SU-DHL-6 (cell line): ENCODE results near the gene VTI1A.
"Not testable (repeated sequence)": the region's sequence is repeated elsewhere in the genome, so short reads cannot be mapped to it uniquely, and the experiment has no call there.

Source experiments
- H2AFZ ChIP-seq: fragments of 200-600 bp; sonication (generic); 2 replicates; pipeline ENCODE4 v1.6.1; 2014; ENCODE audit warnings: low read depth, mild to moderate bottlenecking, moderate library complexity, mixed read lengths, antibody characterized with exemption, low read length; ENCODE audit not compliant: severe bottlenecking
- H3F3A ChIP-seq: fragments of 200-600 bp; shearing (Covaris generic); 2 replicates; pipeline ENCODE4 v1.6.0; 2016; ENCODE audit warnings: antibody characterized with exemption, mild to moderate bottlenecking; ENCODE audit not compliant: insufficient read depth
- H3K27ac ChIP-seq: fragments of 200-600 bp; sonication (generic); 2 replicates; pipeline ENCODE4 v1.5.1; 2016; ENCODE audit warnings: low read depth, mild to moderate bottlenecking, low read length, moderate library complexity, mixed read lengths
- H3K27me3 ChIP-seq: fragments of 200-600 bp; sonication (generic), shearing (Covaris generic); 2 replicates; pipeline ENCODE4 v1.6.0; 2014; ENCODE audit warnings: mild to moderate bottlenecking, low read length
- H3K36me3 ChIP-seq: fragments of 200-600 bp; sonication (generic); 2 replicates; pipeline ENCODE4 v1.6.1; 2014; ENCODE audit warnings: mild to moderate bottlenecking, low read length, mixed read lengths
- H3K4me2 ChIP-seq: fragments of 300-600, 200-600 bp; shearing (Covaris generic), sonication (generic); 2 replicates; pipeline ENCODE4 v1.6.0; 2014; ENCODE audit warnings: low read length, low read depth, mild to moderate bottlenecking; ENCODE audit not compliant: poor library complexity, severe bottlenecking
- H3K4me3 ChIP-seq: fragments of 200-600 bp; sonication (generic); 2 replicates; pipeline ENCODE4 v1.5.1; 2014; ENCODE audit warnings: antibody characterized with exemption, low read length, mild to moderate bottlenecking, mixed read lengths; ENCODE audit not compliant: insufficient read depth, poor library complexity, severe bottlenecking
- H3K79me2 ChIP-seq: fragments of 200-600 bp; sonication (generic); 2 replicates; pipeline ENCODE4 v1.6.1; 2014; ENCODE audit warnings: mild to moderate bottlenecking, low read length, moderate library complexity; ENCODE audit not compliant: insufficient read depth
- H3K9ac ChIP-seq: fragments of 200-600 bp; sonication (generic); 2 replicates; pipeline ENCODE4 v1.7.0; 2014; ENCODE audit warnings: mild to moderate bottlenecking, low read length
- H3K9me2 ChIP-seq: fragments of 200-600 bp; sonication (generic); replicated peaks from 2 replicates; pipeline ENCODE4 v1.6.1; 2014; ENCODE audit warnings: low read length; ENCODE audit not compliant: insufficient read depth
- H3K9me3 ChIP-seq: fragments of 200-600 bp; sonication (generic); 2 replicates; pipeline ENCODE4 v1.6.1; 2014; ENCODE audit warnings: low read length, mixed read lengths; ENCODE audit not compliant: insufficient read depth
- H4K20me1 ChIP-seq: fragments of 200-600 bp; sonication (generic); 2 replicates; pipeline ENCODE4 v1.6.1; 2014; ENCODE audit warnings: low read depth, mild to moderate bottlenecking, antibody characterized with exemption, low read length, moderate library complexity, mixed read lengths
- CTCF ChIP-seq: fragments of 200-600 bp; sonication (generic); IDR thresholded peaks from one replicate; pipeline ENCODE4 v1.5.1; 2017; ENCODE audit warnings: antibody characterized with exemption, mild to moderate bottlenecking, low read length, moderate library complexity; ENCODE audit not compliant: insufficient read depth, poor library complexity, severe bottlenecking
- EZH2phosphoT487 ChIP-seq: fragments of 200-600 bp; sonication (generic), shearing (Covaris generic); conservative IDR thresholded peaks from 2 replicates; pipeline ENCODE4 v1.6.1; 2018; ENCODE audit warnings: mild to moderate bottlenecking, antibody characterized with exemption, low read length, moderate library complexity, mixed read lengths

The VTI1A gene

GRCh38 chr10:112589081-112589480 is 142.1 kb downstream of the VTI1A start:
- TF ChIP-seq EZH2phosphoT487, result no peak
- no peak for TF ChIP-seq CTCF
- H3F3A ChIP-seq, result no peaks in the 10 kb centered on the region

GRCh38 chr10:112590786-112591185 is 143.8 kb downstream of the VTI1A start:
- H3K9ac ChIP-seq, H3F3A ChIP-seq, H3K27me3 ChIP-seq, H3K9me2 ChIP-seq, H3K9me3 ChIP-seq, H3K4me3 ChIP-seq, H2AFZ ChIP-seq, H3K79me2 ChIP-seq, H3K36me3 ChIP-seq, H3K27ac ChIP-seq, H4K20me1 ChIP-seq, H3K4me2 ChIP-seq: not testable (repeated sequence)

More at GRCh38 chr10:112589081-112589480, 142.1 kb downstream of the VTI1A start:
- H3K36me3 ChIP-seq, result no peaks in the 10 kb centered on the region
- H3K9ac ChIP-seq, result no peak overlapping the region
- no peak overlapping the region for H2AFZ ChIP-seq
- H3K27ac ChIP-seq, result no peak overlapping the region
- H3K4me3 ChIP-seq, result no peak overlapping the region
- no peaks in the 10 kb centered on the region for H3K27me3 ChIP-seq
- no peaks in the 10 kb centered on the region for H4K20me1 ChIP-seq
- no peaks in the 10 kb centered on the region for H3K9me2 ChIP-seq
- no peaks in the 10 kb centered on the region for H3K79me2 ChIP-seq
- H3K9me3 ChIP-seq, result no peaks in the 10 kb centered on the region
- no peak overlapping the region for H3K4me2 ChIP-seq

GRCh38 chr10:112593023-112593422 is 146.0 kb downstream of the VTI1A start:
- no peaks in the 10 kb centered on the region for H3K9me3 ChIP-seq
- no peaks in the 10 kb centered on the region for H3K79me2 ChIP-seq
- no peaks in the 10 kb centered on the region for H3F3A ChIP-seq
- TF ChIP-seq EZH2phosphoT487, result no peak
- no peak for TF ChIP-seq CTCF
- H4K20me1 ChIP-seq, result no peaks in the 10 kb centered on the region
- H3K27me3 ChIP-seq, result no peaks in the 10 kb centered on the region
- H3K36me3 ChIP-seq, result no peaks in the 10 kb centered on the region
- no peak overlapping the region for H3K4me3 ChIP-seq
- H3K9ac ChIP-seq, result no peak overlapping the region
- no peaks in the 10 kb centered on the region for H3K9me2 ChIP-seq
- H2AFZ ChIP-seq, result no peak overlapping the region
- no peak overlapping the region for H3K27ac ChIP-seq
- no peak overlapping the region for H3K4me2 ChIP-seq

GRCh38 chr10:112601214-112602090 is 154.4 kb downstream of the VTI1A start:
- H4K20me1 ChIP-seq, result no peaks in the 10 kb centered on the region
- no peak overlapping the region for H3K4me2 ChIP-seq
- no peaks in the 10 kb centered on the region for H3F3A ChIP-seq
- H3K9ac ChIP-seq, result no peak overlapping the region
- H3K79me2 ChIP-seq, result no peaks in the 10 kb centered on the region
- H3K27me3 ChIP-seq, result no peaks in the 10 kb centered on the region
- H3K9me3 ChIP-seq, result no peaks in the 10 kb centered on the region
- no peak overlapping the region for H3K4me3 ChIP-seq
- no peak overlapping the region for H3K27ac ChIP-seq
- H2AFZ ChIP-seq, result no peak overlapping the region
- H3K36me3 ChIP-seq, result no peaks in the 10 kb centered on the region
- no peaks in the 10 kb centered on the region for H3K9me2 ChIP-seq
- no peak for TF ChIP-seq CTCF
- no peak for TF ChIP-seq EZH2phosphoT487
